ENCODE data around the gene MINDY4B. TPM values are rescaled to one million over a fixed set of nuclear protein-coding genes. Genes with fewer than 3 reads are reported as not detected.

Gene MINDY4B
- total and polyA plus RNA-seq, 2 of the 8 experiments (the other 6 are each of a cell fraction or from before 2014, with no cell fraction given), result not detected

- TF ChIP-seq YY1 (IDR thresholded peaks at IDR 0.05; ENCODE audit: low read depth, low read length) (no peak), CHD2 (IDR thresholded peaks at IDR 0.05; ENCODE audit: low read length) (no peak), JUND (IDR thresholded peaks at IDR 0.05; ENCODE audit: low read length) (no peak), SUZ12 (IDR thresholded peaks at IDR 0.05; ENCODE audit: low read length) (no peak), SIX5 (IDR thresholded peaks at IDR 0.05; ENCODE audit: low read depth, low read length) (no peak)
Measured at GRCh38 chr3:150890831-150891230, 14.4 kb downstream of the MINDY4B start (continued).

Data from H1 (cell line).